H1 (cell line): ENCODE data around the gene DHX36. TPM values are rescaled to one million over a fixed set of nuclear protein-coding genes. Genes with fewer than 3 reads are reported as not detected.

ENCODE experiments used
- CTCF ChIA-PET: fragments of 300-600 bp; sonication (Branson Sonifier 250); formaldehyde crosslinking; loops from one replicate; lab custom pipeline; 2021; ENCODE audit not compliant: partially characterized antibody; lab: Charles Lee
- POLR2A ChIA-PET: fragments of 300-600 bp; sonication (Branson Sonifier 250); formaldehyde crosslinking; loops from one replicate; lab custom pipeline; 2021; ENCODE audit warnings: inconsistent platforms; ENCODE audit not compliant: partially characterized antibody; lab: Charles Lee
- DNase-seq, 2 experiments: peaks; one replicate each; pipeline versions ENCODE4 v3.0.0 to v3.0.0-alpha.2; 2010 to 2022; ENCODE audit warnings: low spot score in 2 of 2, low read depth in 1 of 2, mixed read lengths in 1 of 2
- FAIRE-seq: peaks from 2 replicates; lab custom pipeline; 2011; peaks lifted over from hg19 to GRCh38; lab: Jason Lieb, UNC
- H2AFZ ChIP-seq: 2 replicates; pipeline ENCODE4 v1.8.1; 2012; ENCODE audit warnings: low read length, inconsistent platforms
- H2AK5ac ChIP-seq: 2 replicates; pipeline ENCODE4 v1.6.1; 2013; ENCODE audit warnings: low read depth, low read length
- H2BK120ac ChIP-seq: replicated peaks from 2 replicates; pipeline ENCODE3; 2013; ENCODE audit warnings: low read depth, low read length, inconsistent platforms
- H2BK12ac ChIP-seq: 2 replicates; pipeline ENCODE4 v1.6.1; 2013; ENCODE audit warnings: low read depth, low read length
- H2BK15ac ChIP-seq: 2 replicates; pipeline ENCODE4 v1.6.1; 2013; ENCODE audit warnings: low read length
- H2BK20ac ChIP-seq: 2 replicates; pipeline ENCODE4 v1.6.1; 2013; ENCODE audit warnings: low read length
- H2BK5ac ChIP-seq: 2 replicates; pipeline ENCODE4 v1.6.1; 2013; ENCODE audit warnings: low read depth, low read length
- H3K14ac ChIP-seq: 2 replicates; pipeline ENCODE4 v1.6.1; 2013; ENCODE audit warnings: inconsistent platforms; ENCODE audit not compliant: insufficient read length
- H3K18ac ChIP-seq: 2 replicates; pipeline ENCODE4 v1.6.1; 2013; ENCODE audit warnings: low read length; ENCODE audit errors: extremely low read depth
- H3K23ac ChIP-seq: 2 replicates; pipeline ENCODE4 v1.6.1; 2013; ENCODE audit warnings: inconsistent platforms; ENCODE audit not compliant: insufficient read length
- H3K23me2 ChIP-seq: 2 replicates; pipeline ENCODE4 v1.6.1; 2013; ENCODE audit warnings: low read depth, low read length
- H3K27ac ChIP-seq: 2 replicates; pipeline ENCODE4 v1.6.1; 2011; ENCODE audit warnings: low read depth, low read length, inconsistent platforms
- H3K27me3 ChIP-seq, 4 experiments: replicated peaks in 1 of 4; 1 replicate in 1 of 4; 2 replicates in 3 of 4; pipeline versions ENCODE4 v1.6.1 to v1.8.1; 2011 to 2013; ENCODE audit warnings: low read length in 3 of 4, mild to moderate bottlenecking in 3 of 4, inconsistent platforms in 2 of 4, mixed read lengths in 2 of 4, moderate library complexity in 1 of 4; ENCODE audit not compliant: control insufficient read depth in 3 of 4, insufficient read depth in 3 of 4; ENCODE audit errors: extremely low read depth in 1 of 4
- H3K36me3 ChIP-seq, 4 experiments: 2 replicates each; pipeline versions ENCODE4 v1.6.1 to v1.8.1; 2011 to 2013; ENCODE audit warnings: mild to moderate bottlenecking in 4 of 4, low read length in 3 of 4, moderate library complexity in 2 of 4, control low read depth in 1 of 4, inconsistent platforms in 1 of 4; ENCODE audit not compliant: insufficient read depth in 4 of 4, control insufficient read depth in 2 of 4
- H3K4ac ChIP-seq: replicated peaks from 2 replicates; pipeline ENCODE3; 2013; ENCODE audit warnings: low read length, low read depth, mixed read lengths, inconsistent platforms; ENCODE audit not compliant: insufficient read length
- H3K4me1 ChIP-seq, 4 experiments: replicated peaks in 1 of 4; 1 replicate in 1 of 4; 2 replicates in 3 of 4; pipeline versions ENCODE4 v1.6.1 to v1.8.1; 2011 to 2013; ENCODE audit warnings: low read length in 3 of 4, inconsistent platforms in 2 of 4, mixed read lengths in 1 of 4; ENCODE audit not compliant: insufficient read depth in 4 of 4, control insufficient read depth in 3 of 4
- H3K4me2 ChIP-seq, 2 experiments: 2 replicates each; pipeline versions ENCODE4 v1.6.1 to v1.8.1; 2011 to 2013; ENCODE audit warnings: low read depth in 2 of 2, low read length in 2 of 2, control low read depth in 1 of 2, inconsistent platforms in 1 of 2, mild to moderate bottlenecking in 1 of 2; ENCODE audit not compliant: insufficient read depth in 1 of 2
- H3K4me3 ChIP-seq, 4 experiments: fragments of 200-600, 300-600 bp in 1 of 4; sonication (generic), shearing (Covaris generic), sonication (Bioruptor Twin) in 1 of 4; 2 replicates each; pipeline versions ENCODE4 v1.5.1 to v1.8.1; 2011 to 2016; ENCODE audit warnings: low read length in 4 of 4, low read depth in 3 of 4, control low read depth in 2 of 4, inconsistent platforms in 2 of 4, mild to moderate bottlenecking in 2 of 4, mixed read lengths in 1 of 4, moderate library complexity in 1 of 4; ENCODE audit not compliant: insufficient read depth in 2 of 4; ENCODE audit errors: extremely low read depth in 1 of 4
- H3K56ac ChIP-seq: replicated peaks from 2 replicates; pipeline ENCODE3; 2013; ENCODE audit warnings: low read depth, mild to moderate bottlenecking, mixed read lengths, low read length, inconsistent platforms; ENCODE audit not compliant: insufficient read length
- H3K79me1 ChIP-seq: 2 replicates; pipeline ENCODE4 v1.6.1; 2013; ENCODE audit warnings: low read depth, low read length, control low read depth
- H3K79me2 ChIP-seq, 2 experiments: 2 replicates each; pipeline versions ENCODE4 v1.6.1 to v1.8.1; 2012 to 2013; ENCODE audit warnings: low read length in 2 of 2, mild to moderate bottlenecking in 2 of 2, inconsistent platforms in 1 of 2; ENCODE audit not compliant: insufficient read depth in 2 of 2, control insufficient read depth in 1 of 2
- H3K9ac ChIP-seq, 4 experiments: replicated peaks in 1 of 4; 1 replicate in 1 of 4; 2 replicates in 3 of 4; pipeline versions ENCODE4 v1.6.1 to v1.8.1; 2011 to 2013; ENCODE audit warnings: low read depth in 3 of 4, low read length in 3 of 4, control low read depth in 2 of 4, mild to moderate bottlenecking in 2 of 4, moderate library complexity in 2 of 4, inconsistent platforms in 1 of 4; ENCODE audit errors: extremely low read depth in 1 of 4
- H3K9me3 ChIP-seq, 2 experiments: 2 replicates each; pipeline versions ENCODE4 v1.6.1 to v1.8.1; 2012 to 2013; ENCODE audit warnings: mild to moderate bottlenecking in 2 of 2, moderate library complexity in 2 of 2, control low read depth in 1 of 2, inconsistent platforms in 1 of 2, low read depth in 1 of 2, low read length in 1 of 2, mixed read lengths in 1 of 2; ENCODE audit not compliant: insufficient read depth in 2 of 2
- H4K20me1 ChIP-seq, 2 experiments: replicated peaks in 1 of 2; 2 replicates each; pipeline versions ENCODE3 to v1.8.1; 2011 to 2013; ENCODE audit warnings: inconsistent platforms in 2 of 2, low read length in 2 of 2, mild to moderate bottlenecking in 1 of 2; ENCODE audit not compliant: insufficient read depth in 2 of 2, control insufficient read depth in 1 of 2
- H4K5ac ChIP-seq: 2 replicates; pipeline ENCODE4 v1.6.1; 2013; ENCODE audit warnings: low read length, low read depth, mixed read lengths, inconsistent platforms; ENCODE audit not compliant: insufficient read length
- H4K8ac ChIP-seq: 2 replicates; pipeline ENCODE4 v1.8.0; 2013; ENCODE audit warnings: mild to moderate bottlenecking, moderate library complexity, low read length, inconsistent platforms; ENCODE audit not compliant: insufficient read depth; ENCODE audit errors: extremely low read depth
- H4K91ac ChIP-seq: replicated peaks from 2 replicates; pipeline ENCODE3; 2013; ENCODE audit warnings: low read length, mixed read lengths, inconsistent platforms; ENCODE audit not compliant: insufficient read length
- BCL11A ChIP-seq, 2 experiments: IDR thresholded peaks; one replicate each; pipeline ENCODE4 v1.6.1; 2011; ENCODE audit warnings: low read depth in 2 of 2, low read length in 2 of 2, mild to moderate bottlenecking in 2 of 2
- CBX8 ChIP-seq: fragments of 300-800, 300-1000 bp; sonication (generic); IDR thresholded peaks from 2 replicates; pipeline ENCODE4 v1.7.1; 2016; ENCODE audit warnings: low read depth, low read length, borderline replicate concordance
- CEBPB ChIP-seq: IDR thresholded peaks from 2 replicates; pipeline ENCODE4 v1.6.1; 2012; ENCODE audit warnings: low read depth, low read length
- CTBP2 ChIP-seq: IDR thresholded peaks from 2 replicates; pipeline ENCODE4 v1.7.0; 2011; ENCODE audit warnings: borderline replicate concordance, mild to moderate bottlenecking, moderate library complexity, mixed read lengths, low read length; ENCODE audit not compliant: insufficient read depth, insufficient read length
- EGR1 ChIP-seq: IDR thresholded peaks from 2 replicates; pipeline ENCODE4 v1.6.1; 2011; ENCODE audit warnings: low read depth, low read length, borderline replicate concordance
- EZH2 ChIP-seq: fragments of 200-600 bp; sonication (generic); IDR thresholded peaks from 2 replicates; pipeline ENCODE4 v1.7.1; 2012; ENCODE audit warnings: low read depth, mild to moderate bottlenecking, moderate library complexity, low read length, inconsistent platforms; ENCODE audit not compliant: severe bottlenecking
- GABPA ChIP-seq: IDR thresholded peaks from 2 replicates; pipeline ENCODE4 v1.6.1; 2011; ENCODE audit warnings: mild to moderate bottlenecking, low read length, moderate library complexity, borderline replicate concordance; ENCODE audit not compliant: insufficient read depth
- HDAC6 ChIP-seq: IDR thresholded peaks from one replicate; pipeline ENCODE4 v1.7.1; 2012; ENCODE audit warnings: low read depth, mild to moderate bottlenecking, inconsistent platforms, low read length, moderate library complexity
- JUND ChIP-seq: IDR thresholded peaks from 2 replicates; pipeline ENCODE4 v1.6.1; 2011; ENCODE audit warnings: mild to moderate bottlenecking, improper control_type of control experiment, low read length
- KDM4A ChIP-seq: IDR thresholded peaks from one replicate; pipeline ENCODE4 v1.7.1; 2012; ENCODE audit warnings: low read depth, mild to moderate bottlenecking, moderate library complexity, low read length, inconsistent platforms; ENCODE audit not compliant: severe bottlenecking
- MAFK ChIP-seq: IDR thresholded peaks from 2 replicates; pipeline ENCODE4 v1.6.1; 2012; ENCODE audit warnings: low read depth, mild to moderate bottlenecking, improper control_type of control experiment, low read length
- RBBP5 ChIP-seq: IDR thresholded peaks from 2 replicates; pipeline ENCODE4 v1.7.1; 2012; ENCODE audit warnings: low read depth, mild to moderate bottlenecking, inconsistent platforms, low read length, moderate library complexity, borderline replicate concordance
- SP2 ChIP-seq: IDR thresholded peaks from 2 replicates; pipeline ENCODE4 v1.6.1; 2012; ENCODE audit warnings: mild to moderate bottlenecking, low read length, inconsistent platforms
- TCF12 ChIP-seq: IDR thresholded peaks from 2 replicates; pipeline ENCODE4 v1.6.1; 2011; ENCODE audit warnings: low read depth, mild to moderate bottlenecking, low read length
- YY1 ChIP-seq: IDR thresholded peaks from 2 replicates; pipeline ENCODE4 v1.6.1; 2011; ENCODE audit warnings: low read depth, mild to moderate bottlenecking, low read length
- ZNF274 ChIP-seq: IDR thresholded peaks from 2 replicates; pipeline ENCODE4 v1.7.0; 2012; ENCODE audit warnings: low read length, borderline replicate concordance; ENCODE audit errors: extremely low read depth
- WGBS, 2 experiments: shearing (Covaris generic) in 1 of 2; methylation state at CpG; one replicate each; pipeline versions ENCODE4 v1.1.6 to v1.1.7; 2013 to 2015; ENCODE audit warnings: low lambda C conversion rate in 2 of 2, mixed read lengths in 2 of 2, inconsistent platforms in 1 of 2, low coverage in 1 of 2, missing lambda C conversion rate in 1 of 2; ENCODE audit not compliant: insufficient replicate concordance in 2 of 2, insufficient coverage in 1 of 2, insufficient read length in 1 of 2; ENCODE audit errors: extremely low coverage in 1 of 2, missing lambda C conversion rate in 1 of 2; 5-methylcytosine and 5-hydroxymethylcytosine counted together
- polyA plus RNA-seq, 7 experiments: library from polyadenylated mRNA; depleted of rRNA in 3 of 7; stranded (reverse) in 5 of 7; unstranded in 2 of 7; fragments of >200 nt in 5 of 7; fragments of 200-250 nt in 2 of 7; gene quantifications; 1 replicate in 5 of 7; 2 replicates in 1 of 7; 4 replicates in 1 of 7; pipeline versions ENCODE4 v1.2.1 to v1.2.3, GENCODE V29; 2011 to 2013; ENCODE audit warnings: missing spikeins in 2 of 7, mixed read lengths in 2 of 7
- total RNA-seq: library from RNA; stranded (reverse); fragmentation: NEBNext Ultra II Directional; extraction: Animal tissue kit (Norgen Biotek cat#: 25700); gene quantifications from 2 replicates; pipeline ENCODE4 v1.2.1, GENCODE V29; 2021

The DHX36 gene
- total and polyA plus RNA-seq, 2 of the 8 experiments (the other 6 are each of a cell fraction or from before 2014, with no cell fraction given): 44.9 to 131 TPM

GRCh38 chr3:154356009-154356408, 31.7 kb upstream of the DHX36 start:
- no peaks in the 10 kb centered on the region for H3K9me3 ChIP-seq
- H3K79me1 ChIP-seq: no peaks in the 10 kb centered on the region
- no peak overlapping the region for H2BK120ac ChIP-seq
- no peak overlapping the region for H3K23ac ChIP-seq
- H3K23me2 ChIP-seq: no peaks in the 10 kb centered on the region
- no peak overlapping the region for H3K56ac ChIP-seq
- H4K20me1 ChIP-seq: no peaks in the 10 kb centered on the region
- no peak overlapping the region for H2BK5ac ChIP-seq
- H2BK15ac ChIP-seq: no peak overlapping the region
- no peak overlapping the region for H2BK12ac ChIP-seq
- H3K27ac ChIP-seq: no peak overlapping the region
- H3K4me3 ChIP-seq: no peak overlapping the region
- no peaks in the 10 kb centered on the region for H3K79me2 ChIP-seq
- H3K27me3 ChIP-seq: peaks cover 0 to 3% (median 0%) of the 10 kb centered on the region in 4 experiments; a peak in 1 of 7 replicates
- H3K9ac ChIP-seq: no peak overlapping the region
- CTCF ChIA-PET: no interaction called here
- no peak for DNase-seq
- no peak overlapping the region for H4K91ac ChIP-seq
- H2AFZ ChIP-seq: no peak overlapping the region
- H4K8ac ChIP-seq: no peak overlapping the region
- no peak overlapping the region for H2AK5ac ChIP-seq
- H3K14ac ChIP-seq: no peak overlapping the region
- H3K18ac ChIP-seq: no peak overlapping the region
- H2BK20ac ChIP-seq: no peak overlapping the region
- no peak overlapping the region for H3K4ac ChIP-seq
- H3K36me3 ChIP-seq: no peaks in the 10 kb centered on the region
- no peak for FAIRE-seq
- H3K4me2 ChIP-seq: no peak overlapping the region
- H4K5ac ChIP-seq: no peak overlapping the region
- 89% methylated on average over 1 of the region's 1 CpG; no CpG with 5 or more reads in 1 of the 2 experiments for WGBS, 2 experiments
- POLR2A ChIA-PET: no interaction called here
- H3K4me1 ChIP-seq: no peaks in the 10 kb centered on the region
- TF ChIP-seq HDAC6 (no peak), BCL11A (IDR thresholded peaks at IDR 0.05; ENCODE audit: low read depth in 2 of 2, low read length in 2 of 2) (no peak), RBBP5 (no peak), CEBPB (no peak), ZNF274 (no peak), TCF12 (no peak), SP2 (no peak), MAFK (no peak), EZH2 (no peak), GABPA (no peak), YY1 (no peak), CTBP2 (no peak), CBX8 (no peak), EGR1 (no peak), JUND (no peak), KDM4A (no peak)
